Prostate gland (tissue), 2 donors: ENCODE measurements around the gene UBL5.

Experiments
- CTCF ChIP-seq, 4 experiments: fragments of 200-600 bp in 2 of 4; fragments of 450-650 bp in 2 of 4; sonication (generic) in 2 of 4; IDR thresholded peaks; 1 replicate in 3 of 4; 2 replicates in 1 of 4; pipeline ENCODE4 v1.5.1; 2016 to 2019; ENCODE audit warnings: antibody characterized with exemption in 4 of 4, mild to moderate bottlenecking in 2 of 4, moderate library complexity in 2 of 4
- POLR2AphosphoS5 ChIP-seq: sonication (generic); formaldehyde crosslinking; IDR thresholded peaks from one replicate; pipeline ENCODE4 v1.6.1; 2017; ENCODE audit warnings: antibody characterized with exemption

GRCh38 chr19:9819596-9819909 lies 8.2 kb upstream of the UBL5 start:
- TF ChIP-seq POLR2AphosphoS5 (no peak), CTCF (IDR thresholded peaks at IDR 0.05) (no peak)
